OCI-LY3 (cell line): ENCODE measurements around the gene PTPRM.

ENCODE experiments used
- CTCF ChIP-seq: fragments of 200-600, 300-600 bp; sonication (generic); IDR thresholded peaks from 2 replicates; pipeline ENCODE4 v1.5.1; 2014; ENCODE audit warnings: antibody characterized with exemption, low read length, low read depth
- EZH2phosphoT487 ChIP-seq: fragments of 200-600 bp; shearing (Covaris generic); IDR thresholded peaks from 2 replicates; pipeline ENCODE4 v1.6.1; 2018; ENCODE audit warnings: antibody characterized with exemption, mixed run types, low read depth

GRCh38 chr18:7931763-7932162 is 364.6 kb downstream of the PTPRM start:
- TF ChIP-seq CTCF, result no peak
- TF ChIP-seq EZH2phosphoT487, result no peak
